Heart left ventricle (tissue), 16 donors: ENCODE results near the gene BTBD17. TPM values are rescaled to one million over a fixed set of nuclear protein-coding genes. Genes with fewer than 3 reads are reported as not detected.
A peak's percentile ranks its signal among the peaks of the same experiment; 100 is the strongest.

ENCODE experiments used
- ATAC-seq, 4 donors: fragments of 200-7000 bp; cut with Tn5 transposase; one replicate each; pipeline ENCODE4 v1.9.1; 2020 to 2022; ENCODE audit warnings: moderate library complexity in 4 of 4, mild to moderate bottlenecking in 3 of 4, moderate number of reproducible peaks in 1 of 4
- DNase-seq, 5 donors: peaks; one replicate each; pipeline ENCODE4 v3.0.0-alpha.2; 2020
- H3K27ac ChIP-seq, 12 donors: fragments of 200-600 bp; sonication (generic) in 4 of 12; one replicate each; pipeline versions ENCODE4 v1.5.0 to v1.8.0; 2016 to 2022; ENCODE audit warnings: mild to moderate bottlenecking in 2 of 12
- H3K27me3 ChIP-seq, 9 donors: fragments of 200-600 bp; sonication (generic) in 2 of 9; one replicate each; pipeline versions ENCODE4 v1.5.1 to v1.8.0; 2016 to 2022; ENCODE audit warnings: mild to moderate bottlenecking in 3 of 9
- H3K36me3 ChIP-seq, 9 donors: fragments of 200-600 bp; sonication (generic) in 2 of 9; one replicate each; pipeline versions ENCODE4 v1.5.0 to v1.8.0; 2018 to 2022; ENCODE audit warnings: mild to moderate bottlenecking in 2 of 9
- H3K4me1 ChIP-seq, 12 donors: fragments of 200-600 bp; sonication (generic) in 4 of 12; one replicate each; pipeline versions ENCODE4 v1.5.0 to v1.8.0; 2016 to 2022; ENCODE audit warnings: mild to moderate bottlenecking in 3 of 12
- H3K4me3 ChIP-seq, 12 donors: fragments of 200-600 bp; sonication (generic) in 4 of 12; one replicate each; pipeline versions ENCODE4 v1.5.0 to v1.8.0; 2017 to 2022; ENCODE audit warnings: mild to moderate bottlenecking in 9 of 12, moderate library complexity in 4 of 12
- H3K9me3 ChIP-seq, 12 donors: fragments of 200-600 bp; sonication (generic) in 4 of 12; one replicate each; pipeline versions ENCODE4 v1.5.0 to v1.8.0; 2016 to 2022; ENCODE audit warnings: mild to moderate bottlenecking in 1 of 12
- POLR2A ChIP-seq, 2 donors: fragments of 450-650 bp; IDR thresholded peaks; one replicate each; pipeline ENCODE4 v1.6.1; 2017; ENCODE audit warnings: antibody characterized with exemption in 2 of 2, mild to moderate bottlenecking in 2 of 2, moderate library complexity in 2 of 2
- whole genome bisulfite sequencing, 4 donors: extraction: QIAGEN DNeasy Blood & Tissue Kit in 2 of 4; methylation state at CpG; one replicate each; pipeline versions ENCODE4 v1.1.5 to v1.1.7; 2013 to 2018; 5-methylcytosine and 5-hydroxymethylcytosine counted together
- intact Hi-C, 10 donors: fragments of 100-400 bp; cut with DNase I; formaldehyde crosslinking; loops; one replicate each; pipeline versions ENCODE4 v1.11.1 to v1.14.2; 2022
- polyA plus RNA-seq, 2 donors: library from polyadenylated mRNA; stranded (reverse); fragments of 200-250 nt; gene quantifications; one replicate each; pipeline ENCODE4 v1.2.3, GENCODE V29; 2013
- total RNA-seq, 9 donors: library from RNA; depleted of rRNA in 2 of 9; stranded (reverse); fragments of >200 nt in 2 of 9; fragmentation: NEBNext Ultra II Directional in 3 of 9; extraction: Animal tissue kit (Norgen Biotek cat#: 25700) in 3 of 9; gene quantifications; one replicate each; pipeline versions ENCODE4 v1.1.0 to v1.2.4, GENCODE V29; 2016 to 2023
- TF ChIP-seq, protein P1 (sequence below), 12 donors: fragments of 200-600 bp; sonication (generic) in 4 of 12; IDR thresholded peaks; one replicate each; pipeline versions ENCODE4 v1.5.0 to v1.8.0; 2018 to 2022; ENCODE audit warnings: antibody characterized with exemption in 12 of 12, mild to moderate bottlenecking in 5 of 12
- donor health status: ischemic (EF 13 %, LVEDD 7.1; RV severe dilation, severe dysfunction).
- donor health status: healthy with polysubstance abuse.
- donor health status: DM: no; HTN: yes; CAD: no.
- donor health status: DM: no; HTN: no; CAD: no.
- donor health status: ischemic (EF 25% LVEDD 6.9; RV normal size, moderate dysfunction).
- donor health status: ischemic (EF 25% LVEDD 5.7; RV mildly dilated, moderate dysfunction).
- donor health status: healthy.
- donor health status: DM: yes; HTN: yes; CAD: no.
- donor health status: ischemic (EF 35%, LVEDD 5.7; RV mildly dilated, moderate dysfunction).
- donor health status: nonischemic (EF 11% LVEDD 7.7; RV severe dilation, severe dysfunction).
- donor health status: DM: yes; HTN: yes; CAD: no.
- donor health status: PGD.
- donor health status: ischemic (EF 29% LVEDD 5.4; RV normal size, mild dysfunction).
- donor health status: nonischemic (EF 23%, LVEDD 6.1; RV moderate dilation, normal function).

BTBD17 gene
- total and polyA plus RNA-seq, 11 donors = not detected

DNA sequence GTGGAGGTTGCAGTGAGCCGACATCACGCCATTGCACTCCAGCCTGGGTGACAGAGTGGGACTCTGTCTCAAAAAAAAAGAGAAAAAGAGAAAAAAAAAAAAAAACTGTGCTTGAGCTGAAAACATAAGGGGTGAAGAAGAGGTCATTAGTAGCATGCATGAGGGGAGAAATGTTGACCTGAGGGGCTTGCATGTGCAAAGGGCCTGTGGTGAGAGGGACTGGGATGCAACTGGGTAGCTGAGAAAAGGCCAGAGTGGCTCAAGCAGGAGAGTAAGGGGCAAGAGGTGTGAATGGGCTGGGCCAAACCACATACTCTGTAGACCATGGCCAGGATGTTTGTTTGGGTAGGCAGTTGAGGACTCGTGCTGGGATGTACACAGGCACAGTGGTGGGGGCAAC lies 32.3 kb downstream of the BTBD17 start:
- no peak for TF ChIP-seq POLR2A (IDR thresholded peaks at IDR 0.05)
- TF ChIP-seq, protein P1, sequence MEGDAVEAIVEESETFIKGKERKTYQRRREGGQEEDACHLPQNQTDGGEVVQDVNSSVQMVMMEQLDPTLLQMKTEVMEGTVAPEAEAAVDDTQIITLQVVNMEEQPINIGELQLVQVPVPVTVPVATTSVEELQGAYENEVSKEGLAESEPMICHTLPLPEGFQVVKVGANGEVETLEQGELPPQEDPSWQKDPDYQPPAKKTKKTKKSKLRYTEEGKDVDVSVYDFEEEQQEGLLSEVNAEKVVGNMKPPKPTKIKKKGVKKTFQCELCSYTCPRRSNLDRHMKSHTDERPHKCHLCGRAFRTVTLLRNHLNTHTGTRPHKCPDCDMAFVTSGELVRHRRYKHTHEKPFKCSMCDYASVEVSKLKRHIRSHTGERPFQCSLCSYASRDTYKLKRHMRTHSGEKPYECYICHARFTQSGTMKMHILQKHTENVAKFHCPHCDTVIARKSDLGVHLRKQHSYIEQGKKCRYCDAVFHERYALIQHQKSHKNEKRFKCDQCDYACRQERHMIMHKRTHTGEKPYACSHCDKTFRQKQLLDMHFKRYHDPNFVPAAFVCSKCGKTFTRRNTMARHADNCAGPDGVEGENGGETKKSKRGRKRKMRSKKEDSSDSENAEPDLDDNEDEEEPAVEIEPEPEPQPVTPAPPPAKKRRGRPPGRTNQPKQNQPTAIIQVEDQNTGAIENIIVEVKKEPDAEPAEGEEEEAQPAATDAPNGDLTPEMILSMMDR (IDR thresholded peaks at IDR 0.05) = no peak
- Histone ChIP-seq H3K27ac (no peak overlapping the region), H3K27me3 (peaks cover 0 to 18% (median 0%) of the 10 kb centered on the region in 9 donors), H3K4me1 (peaks cover 7 to 30% (median 15%) of the 10 kb centered on the region in 12 donors), H3K9me3 (peaks cover 0 to 2% (median 0%) of the 10 kb centered on the region in 12 donors), H3K4me3 (no peak overlapping the region), H3K36me3 (no peaks in the 10 kb centered on the region)
- DNase-seq (no peak), ATAC-seq (no peak)
- intact Hi-C loops = no loop called here
- WGBS, 4 donors = 75 to 86% (median 85%) methylated on average over 3 of the region's 3 CpGs

DNA sequence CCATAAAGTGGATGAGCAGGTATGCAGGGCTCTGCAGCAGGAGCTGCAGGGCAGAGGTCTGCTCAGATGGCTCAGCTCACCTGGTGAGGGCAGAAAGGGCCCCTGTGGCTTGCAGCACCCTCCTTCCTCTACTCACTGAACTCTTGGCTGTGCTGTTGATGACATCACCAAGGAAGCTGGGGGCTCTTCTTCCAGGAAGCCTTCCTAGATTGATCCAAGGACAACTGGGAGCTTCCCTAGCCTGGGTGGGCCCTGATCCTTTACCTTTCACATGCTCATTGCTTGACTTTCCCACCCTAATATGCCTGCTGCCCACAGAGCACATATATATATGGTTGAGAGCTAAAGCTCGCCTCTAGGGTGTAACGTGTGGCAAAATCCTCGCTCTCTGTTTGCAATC lies 33.2 kb downstream of the BTBD17 start:
- WGBS, 4 donors = 96 to 100% (median 97%) methylated on average over 3 of the region's 3 CpGs
- H3K36me3 ChIP-seq = no peaks in the 10 kb centered on the region
- no peak overlapping the region for H3K27ac ChIP-seq
- no peak for ATAC-seq
- no peak for TF ChIP-seq POLR2A (IDR thresholded peaks at IDR 0.05)
- H3K9me3 ChIP-seq = no peaks in the 10 kb centered on the region
- no peak overlapping the region for H3K4me3 ChIP-seq
- H3K27me3 ChIP-seq = peaks cover 0 to 18% (median 0%) of the 10 kb centered on the region in 9 donors
- DNase-seq = no peak
- intact Hi-C loops = no loop called here
- H3K4me1 ChIP-seq = peaks cover 7 to 30% (median 15%) of the 10 kb centered on the region in 12 donors

DNA sequence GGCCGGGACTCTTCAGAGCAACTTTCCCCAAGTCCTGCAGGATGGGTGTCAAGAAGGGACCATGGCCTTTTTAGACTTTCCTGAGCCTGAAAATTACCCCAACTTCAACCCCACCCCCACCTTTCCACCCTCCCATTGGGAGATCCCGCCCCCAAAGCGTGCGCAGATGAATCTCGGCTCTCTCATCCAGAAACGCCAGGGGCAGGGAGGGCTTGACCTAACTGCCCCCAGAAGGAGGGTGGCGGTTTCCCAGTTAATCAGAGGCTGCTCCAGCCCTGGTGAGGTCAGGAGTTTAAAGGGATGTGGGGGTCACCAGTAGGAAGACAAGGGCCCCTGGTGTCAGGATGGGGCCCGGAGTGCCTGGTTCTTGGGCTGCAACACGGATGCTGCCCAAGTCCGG lies 35.2 kb downstream of the BTBD17 start:
- ATAC-seq (no peak), DNase-seq (no peak)
- WGBS, 4 donors = 31 to 46% (median 38%) methylated on average over 6 to 10 of the region's 10 CpGs
- Histone ChIP-seq H3K36me3 (no peaks in the 10 kb centered on the region), H3K27ac (no peak overlapping the region), H3K27me3 (peaks cover 0 to 18% (median 0%) of the 10 kb centered on the region in 9 donors), H3K4me1 (peaks cover 7 to 30% (median 15%) of the 10 kb centered on the region in 12 donors), H3K4me3 (peak overlapping the region in 11 of 12 donors; percentile 43 to 61 (median 52)), H3K9me3 (no peaks in the 10 kb centered on the region)
- intact Hi-C loops = no loop called here
- TF ChIP-seq, protein P1 (IDR thresholded peaks at IDR 0.05) = no peak

DNA sequence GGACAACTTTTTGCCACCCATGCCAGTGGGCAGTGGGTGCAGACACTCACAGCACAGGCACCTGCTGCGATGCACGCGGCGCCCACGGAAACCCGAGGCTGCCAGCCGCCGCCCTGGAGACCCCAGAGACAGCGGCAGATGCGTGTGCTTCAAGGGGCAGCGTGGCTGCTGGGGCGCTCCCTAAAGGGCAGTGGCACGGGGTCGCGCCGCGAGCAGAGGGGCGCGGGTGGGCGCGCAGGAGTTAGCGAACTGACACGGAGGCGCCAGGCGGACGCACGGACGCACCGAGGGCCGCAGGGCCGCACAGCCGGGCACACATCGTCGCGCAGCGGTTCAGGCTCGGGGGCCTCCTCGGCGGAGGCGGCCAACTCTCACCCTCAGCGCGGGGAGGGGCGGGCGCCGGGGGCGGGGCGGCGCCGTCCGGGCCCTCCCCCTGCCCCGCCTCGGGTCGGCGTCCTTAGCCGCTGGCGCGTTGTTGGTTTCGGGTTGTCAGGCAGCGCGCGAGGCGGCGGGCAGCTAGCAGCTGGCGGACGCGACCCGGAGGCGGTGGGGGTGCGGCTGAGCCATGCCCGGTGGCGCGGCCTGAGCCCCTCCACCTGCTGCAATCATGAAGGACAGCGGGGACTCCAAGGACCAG lies 35.8 kb downstream of the BTBD17 start, which contains the start of gene KIF19:
Gene KIF19 (plus strand): TSS at position 484 of the 637 bp plus-strand sequence. CDS start 124 bp downstream, at position 608.
- H3K4me3 ChIP-seq = peak within 1 kb of the TSS; percentile 9 to 61 (median 52)
- WGBS, 4 donors = 1 to 8% (median 3%) methylated on average over 24 to 73 of the region's 73 CpGs
- H3K27ac ChIP-seq = peak within 1 kb of the TSS in 10 of 12 donors; percentile 6 to 53 (median 38)
- H3K4me1 ChIP-seq = peaks cover 7 to 30% (median 15%) of the 10 kb centered on the region in 12 donors
- intact Hi-C loops = no loop called here
- peak in 3 of 4 donors; percentile 80 to 93 (median 81) for ATAC-seq
- peaks cover 0 to 18% (median 0%) of the 10 kb centered on the region in 9 donors for H3K27me3 ChIP-seq
- H3K36me3 ChIP-seq = no peaks in the 10 kb centered on the region
- TF ChIP-seq POLR2A (IDR thresholded peaks at IDR 0.05) = no peak
- TF ChIP-seq, protein P1 (IDR thresholded peaks at IDR 0.05) = no peak
- DNase-seq = peak; percentile 48 to 81 (median 54)
- H3K9me3 ChIP-seq = no peaks in the 10 kb centered on the region
